ENCODE data around the gene TMEM144.
A peak's percentile ranks its signal among the peaks of the same experiment; 100 is the strongest.

The TMEM144 gene

DNA sequence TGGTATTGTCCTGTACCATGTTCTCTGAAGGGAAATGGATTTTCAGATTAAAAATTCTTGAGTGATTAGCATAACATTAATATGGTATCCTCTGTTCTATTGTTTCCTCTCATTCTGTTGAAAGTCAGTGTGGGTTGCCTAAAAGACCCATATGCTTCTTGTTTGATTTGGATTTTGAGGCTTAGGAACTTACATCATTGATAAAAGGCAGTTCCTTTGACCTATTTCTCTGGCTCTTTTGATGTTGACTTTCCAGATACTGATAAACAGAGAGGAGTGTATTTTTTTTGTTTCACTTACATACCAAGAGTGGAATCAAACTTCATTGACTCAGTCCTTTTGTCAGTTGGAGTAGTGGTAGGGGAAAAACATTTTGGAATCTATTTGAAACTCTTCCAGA, 32.8 kb downstream of the TMEM144 start:
- no peak overlapping the region for H3K27ac ChIP-seq
- H3K36me3 ChIP-seq: no peaks in the 10 kb centered on the region
- DNase-seq: no peak
- TF ChIP-seq, protein P1, sequence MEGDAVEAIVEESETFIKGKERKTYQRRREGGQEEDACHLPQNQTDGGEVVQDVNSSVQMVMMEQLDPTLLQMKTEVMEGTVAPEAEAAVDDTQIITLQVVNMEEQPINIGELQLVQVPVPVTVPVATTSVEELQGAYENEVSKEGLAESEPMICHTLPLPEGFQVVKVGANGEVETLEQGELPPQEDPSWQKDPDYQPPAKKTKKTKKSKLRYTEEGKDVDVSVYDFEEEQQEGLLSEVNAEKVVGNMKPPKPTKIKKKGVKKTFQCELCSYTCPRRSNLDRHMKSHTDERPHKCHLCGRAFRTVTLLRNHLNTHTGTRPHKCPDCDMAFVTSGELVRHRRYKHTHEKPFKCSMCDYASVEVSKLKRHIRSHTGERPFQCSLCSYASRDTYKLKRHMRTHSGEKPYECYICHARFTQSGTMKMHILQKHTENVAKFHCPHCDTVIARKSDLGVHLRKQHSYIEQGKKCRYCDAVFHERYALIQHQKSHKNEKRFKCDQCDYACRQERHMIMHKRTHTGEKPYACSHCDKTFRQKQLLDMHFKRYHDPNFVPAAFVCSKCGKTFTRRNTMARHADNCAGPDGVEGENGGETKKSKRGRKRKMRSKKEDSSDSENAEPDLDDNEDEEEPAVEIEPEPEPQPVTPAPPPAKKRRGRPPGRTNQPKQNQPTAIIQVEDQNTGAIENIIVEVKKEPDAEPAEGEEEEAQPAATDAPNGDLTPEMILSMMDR (IDR thresholded peaks at IDR 0.05; ENCODE audit: low read depth, low read length): no peak
- no peaks in the 10 kb centered on the region for H3K27me3 ChIP-seq (ENCODE audit: insufficient read depth, low read depth, severe bottlenecking)
- H3K4me3 ChIP-seq (ENCODE audit: low read depth, low read length): no peak overlapping the region
- no peaks in the 10 kb centered on the region for H3K9me3 ChIP-seq (ENCODE audit: severe bottlenecking)

DNA sequence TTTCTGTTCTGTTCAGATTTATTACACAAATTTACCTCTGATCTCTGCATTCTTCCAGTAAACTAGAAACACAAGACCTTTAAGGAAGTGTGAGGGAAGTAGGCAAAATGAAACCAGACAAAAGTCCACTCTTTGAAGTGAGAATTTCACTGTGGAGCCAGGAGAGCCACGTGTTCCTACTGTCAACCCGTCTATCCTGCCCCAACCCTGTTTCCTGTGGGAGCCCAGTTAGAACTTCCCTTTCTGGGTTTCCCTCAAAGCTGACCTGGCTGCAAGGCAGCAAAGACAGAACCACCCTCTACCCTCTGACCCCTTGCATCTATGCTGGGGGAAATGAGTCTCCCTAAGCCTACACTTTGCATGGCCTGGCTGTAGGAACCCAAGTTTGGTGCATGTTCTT, 40.0 kb downstream of the TMEM144 start:
- no peaks in the 10 kb centered on the region for H3K36me3 ChIP-seq
- no peak overlapping the region for H3K4me3 ChIP-seq (ENCODE audit: low read depth, low read length)
- no peak for DNase-seq
- H3K27ac ChIP-seq: no peak overlapping the region
- H3K27me3 ChIP-seq (ENCODE audit: insufficient read depth, low read depth, severe bottlenecking): no peaks in the 10 kb centered on the region
- TF ChIP-seq, protein P1 (IDR thresholded peaks at IDR 0.05; ENCODE audit: low read depth, low read length): no peak
- no peaks in the 10 kb centered on the region for H3K9me3 ChIP-seq (ENCODE audit: severe bottlenecking)

- TF ChIP-seq, protein P1 (IDR thresholded peaks at IDR 0.05; ENCODE audit: low read depth, low read length): peak; percentile 62
- Histone ChIP-seq H3K4me3 (ENCODE audit: low read depth, low read length) (no peak overlapping the region), H3K27me3 (ENCODE audit: insufficient read depth, low read depth, severe bottlenecking) (no peaks in the 10 kb centered on the region), H3K9me3 (ENCODE audit: severe bottlenecking) (no peaks in the 10 kb centered on the region), H3K36me3 (no peaks in the 10 kb centered on the region), H3K27ac (no peak overlapping the region)
- DNase-seq: peak; percentile 60
Measured at GRCh38 chr4:158253350-158253980, 43.2 kb downstream of the TMEM144 start.

- no peaks in the 10 kb centered on the region for H3K9me3 ChIP-seq (ENCODE audit: severe bottlenecking)
- no peak overlapping the region for H3K4me3 ChIP-seq (ENCODE audit: low read depth, low read length)
- no peak for DNase-seq
- H3K36me3 ChIP-seq: no peaks in the 10 kb centered on the region
- TF ChIP-seq, protein P1 (IDR thresholded peaks at IDR 0.05; ENCODE audit: low read depth, low read length): no peak
- no peak overlapping the region for H3K27ac ChIP-seq
- no peaks in the 10 kb centered on the region for H3K27me3 ChIP-seq (ENCODE audit: insufficient read depth, low read depth, severe bottlenecking)
Measured at GRCh38 chr4:158254292-158254691, 44.0 kb downstream of the TMEM144 start.

DNA sequence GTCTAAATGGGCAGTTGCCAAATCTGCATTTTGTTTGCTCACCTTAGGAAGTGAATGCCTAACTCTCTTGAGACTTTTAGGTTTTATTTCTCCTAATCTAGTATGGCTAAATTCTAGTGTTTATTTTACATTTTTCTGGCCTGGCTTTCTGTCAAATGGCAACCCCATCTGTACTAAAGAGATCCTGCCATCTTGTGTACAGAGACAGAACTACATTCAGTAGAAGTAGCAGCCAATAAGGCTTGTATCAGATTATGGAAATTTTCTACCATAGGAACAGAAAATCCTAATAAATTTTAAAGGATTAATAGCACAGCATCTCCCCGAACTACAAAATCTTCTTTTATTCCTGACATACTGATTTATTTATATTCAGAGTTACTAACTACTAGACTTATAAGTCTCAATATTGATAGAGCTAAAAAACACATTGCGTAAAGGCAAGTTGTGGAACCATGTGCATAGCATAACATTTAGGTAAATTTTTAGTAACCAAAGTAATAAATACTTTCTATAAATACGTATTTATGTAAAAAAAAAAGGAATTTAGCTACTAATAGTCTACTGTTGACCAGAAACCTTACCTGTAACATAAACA, 45.5 kb downstream of the TMEM144 start:
- H3K9me3 ChIP-seq (ENCODE audit: severe bottlenecking): no peaks in the 10 kb centered on the region
- no peak for DNase-seq
- TF ChIP-seq, protein P1 (IDR thresholded peaks at IDR 0.05; ENCODE audit: low read depth, low read length): peak; percentile 48
- no peaks in the 10 kb centered on the region for H3K27me3 ChIP-seq (ENCODE audit: insufficient read depth, low read depth, severe bottlenecking)
- no peak overlapping the region for H3K27ac ChIP-seq
- H3K4me3 ChIP-seq (ENCODE audit: low read depth, low read length): no peak overlapping the region
- no peaks in the 10 kb centered on the region for H3K36me3 ChIP-seq

Data from WERI-Rb-1 (cell line).